ENCODE measurements around the gene SYNDIG1. TPM values are rescaled to one million over a fixed set of nuclear protein-coding genes. Genes with fewer than 3 reads are reported as not detected.

SYNDIG1 gene
- polyA plus RNA-seq, 2 of the 4 experiments (the other 2 are of a cell fraction): 0.96 to 2.6 TPM

DNA sequence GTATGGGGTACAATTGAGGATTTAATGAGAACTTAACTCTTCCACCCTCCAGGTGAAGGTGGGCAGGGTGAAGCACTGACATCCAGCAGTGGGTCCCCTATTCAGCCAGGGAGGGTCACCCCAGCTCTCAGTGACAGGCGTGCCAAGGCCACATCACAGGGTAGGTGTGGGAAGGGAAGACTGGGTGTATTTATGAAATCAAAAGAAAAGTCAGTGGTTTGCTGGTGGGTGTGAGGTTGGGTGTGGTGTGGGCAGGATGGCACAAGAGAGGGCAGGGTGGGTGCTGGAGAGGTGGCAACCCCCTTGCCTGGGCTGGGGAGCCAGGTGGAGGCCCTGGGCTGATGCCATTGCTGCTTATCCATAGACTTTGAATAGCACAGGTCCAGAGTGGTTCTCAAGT, 16.6 kb downstream of the SYNDIG1 start:
- ATAC-seq: no peak
- FAIRE-seq: no peak
- H3K4me2 ChIP-seq: no peak overlapping the region
- TF ChIP-seq HDAC2 (IDR thresholded peaks at IDR 0.05) (no peak), MAZ (IDR thresholded peaks at IDR 0.05; ENCODE audit: borderline replicate concordance, low read depth, low read length) (no peak)
- WGBS (ENCODE audit: missing lambda C conversion rate): 19% methylated on average over 1 of the region's 1 CpG
- no peaks in the 10 kb centered on the region for H3K9me3 ChIP-seq
- CTCF ChIA-PET: interaction anchor here (1.1 to 1.6 kb wide), 3 partner anchors 11 to 295 kb away, joined by 3 read pairs; no protein-coding TSS in a partner anchor
- no peak overlapping the region for H3K4me3 ChIP-seq
- POLR2A ChIA-PET: interaction anchor here (0.7 to 1.2 kb wide), 2 partner anchors 16 to 260 kb away, joined by 4 to 5 read pairs; partner anchors contain the start of gene SYNDIG1
- no peak for DNase-seq (ENCODE audit: low read depth in 1 of 2, low spot score in 1 of 2)
- no peak overlapping the region for H3K27ac ChIP-seq
- H3K4me1 ChIP-seq: no peaks in the 10 kb centered on the region

DNA sequence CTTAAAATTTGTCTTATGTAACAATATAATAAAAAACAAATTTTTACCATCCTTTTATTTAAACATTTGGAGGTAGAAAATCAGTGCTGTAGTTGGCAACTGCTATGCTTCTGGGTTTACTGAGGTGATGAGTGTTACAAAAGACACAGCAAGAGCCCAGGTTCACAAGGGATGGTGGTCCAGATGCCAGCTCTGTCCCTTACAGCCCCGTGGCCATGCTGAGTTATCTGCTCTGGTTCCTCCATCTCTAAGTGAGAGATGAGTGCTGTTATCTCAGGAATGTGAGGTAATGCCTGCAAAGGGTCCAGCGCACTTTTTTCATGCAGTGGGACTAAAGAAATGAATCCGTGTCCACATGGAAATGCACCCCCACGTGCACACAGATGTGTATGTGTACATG, 17.8 kb downstream of the SYNDIG1 start:
- no peak overlapping the region for H3K4me2 ChIP-seq
- H3K4me1 ChIP-seq: 0 out of 3 replicates have a peak, but pooled peaks cover 3% of the 10 kb centered on the region
- TF ChIP-seq ESRRA (IDR thresholded peaks at IDR 0.05; ENCODE audit: borderline replicate concordance, low read length): no peak
- no peak for TF ChIP-seq CBX8 (IDR thresholded peaks at IDR 0.05)
- no peak for TF ChIP-seq SREBF2 (IDR thresholded peaks at IDR 0.05)
- no peak for TF ChIP-seq HOXB13 (CRISPR knock-in tag; IDR thresholded peaks at IDR 0.05; ENCODE audit: low read depth)
- TF ChIP-seq RCOR1 (IDR thresholded peaks at IDR 0.05; ENCODE audit: low read depth, low read length): no peak
- TF ChIP-seq NPAS2 (CRISPR knock-in tag; IDR thresholded peaks at IDR 0.05; ENCODE audit: borderline replicate concordance): no peak
- TF ChIP-seq, protein P1, sequence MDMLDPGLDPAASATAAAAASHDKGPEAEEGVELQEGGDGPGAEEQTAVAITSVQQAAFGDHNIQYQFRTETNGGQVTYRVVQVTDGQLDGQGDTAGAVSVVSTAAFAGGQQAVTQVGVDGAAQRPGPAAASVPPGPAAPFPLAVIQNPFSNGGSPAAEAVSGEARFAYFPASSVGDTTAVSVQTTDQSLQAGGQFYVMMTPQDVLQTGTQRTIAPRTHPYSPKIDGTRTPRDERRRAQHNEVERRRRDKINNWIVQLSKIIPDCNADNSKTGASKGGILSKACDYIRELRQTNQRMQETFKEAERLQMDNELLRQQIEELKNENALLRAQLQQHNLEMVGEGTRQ (IDR thresholded peaks at IDR 0.05): no peak
- no peak for DNase-seq (ENCODE audit: low read depth in 1 of 2, low spot score in 1 of 2)
- ChIA-PET POLR2A (no interaction called here), CTCF (interaction anchor here (1.2 to 1.6 kb wide), 2 partner anchors 16 to 36 kb away, joined by 3 read pairs; no protein-coding TSS in a partner anchor)
- no peak for FAIRE-seq
- H3K27ac ChIP-seq: no peak overlapping the region
- H3K4me3 ChIP-seq: no peak overlapping the region
- no peak for ATAC-seq
- H3K9me3 ChIP-seq: no peaks in the 10 kb centered on the region
- WGBS (ENCODE audit: missing lambda C conversion rate): 47% methylated on average over 4 of the region's 4 CpGs

- H3K4me3 ChIP-seq: no peak overlapping the region
- H3K9me3 ChIP-seq: no peaks in the 10 kb centered on the region
- no peak overlapping the region for H3K4me2 ChIP-seq
- FAIRE-seq: no peak
- POLR2A ChIA-PET: no interaction called here
- no peak for TF ChIP-seq FOSL2 (IDR thresholded peaks at IDR 0.05)
- TF ChIP-seq FOSL2 (CRISPR knock-in tag; IDR thresholded peaks at IDR 0.05): no peak
- TF ChIP-seq ZNF302 (CRISPR knock-in tag; IDR thresholded peaks at IDR 0.05): no peak
- TF ChIP-seq GATA3 (IDR thresholded peaks at IDR 0.05; ENCODE audit: borderline replicate concordance): no peak
- TF ChIP-seq CTCF (IDR thresholded peaks at IDR 0.05): no peak
- no peak for TF ChIP-seq HOXA7 (CRISPR knock-in tag; IDR thresholded peaks at IDR 0.05)
- TF ChIP-seq CHD2 (IDR thresholded peaks at IDR 0.05; ENCODE audit: low read length, partially characterized antibody): no peak
- TF ChIP-seq HOXB13 (CRISPR knock-in tag; IDR thresholded peaks at IDR 0.05; ENCODE audit: low read depth): no peak
- no peak for TF ChIP-seq RARB (CRISPR knock-in tag; IDR thresholded peaks at IDR 0.05)
- TF ChIP-seq HOXB5 (CRISPR knock-in tag; IDR thresholded peaks at IDR 0.05): no peak
- no peak for TF ChIP-seq ZC3H11A (IDR thresholded peaks at IDR 0.05)
- no peak for TF ChIP-seq CHD4 (IDR thresholded peaks at IDR 0.05; ENCODE audit: borderline replicate concordance)
- TF ChIP-seq PHF8 (IDR thresholded peaks at IDR 0.05; ENCODE audit: borderline replicate concordance, low read depth): no peak
- TF ChIP-seq, protein P2, sequence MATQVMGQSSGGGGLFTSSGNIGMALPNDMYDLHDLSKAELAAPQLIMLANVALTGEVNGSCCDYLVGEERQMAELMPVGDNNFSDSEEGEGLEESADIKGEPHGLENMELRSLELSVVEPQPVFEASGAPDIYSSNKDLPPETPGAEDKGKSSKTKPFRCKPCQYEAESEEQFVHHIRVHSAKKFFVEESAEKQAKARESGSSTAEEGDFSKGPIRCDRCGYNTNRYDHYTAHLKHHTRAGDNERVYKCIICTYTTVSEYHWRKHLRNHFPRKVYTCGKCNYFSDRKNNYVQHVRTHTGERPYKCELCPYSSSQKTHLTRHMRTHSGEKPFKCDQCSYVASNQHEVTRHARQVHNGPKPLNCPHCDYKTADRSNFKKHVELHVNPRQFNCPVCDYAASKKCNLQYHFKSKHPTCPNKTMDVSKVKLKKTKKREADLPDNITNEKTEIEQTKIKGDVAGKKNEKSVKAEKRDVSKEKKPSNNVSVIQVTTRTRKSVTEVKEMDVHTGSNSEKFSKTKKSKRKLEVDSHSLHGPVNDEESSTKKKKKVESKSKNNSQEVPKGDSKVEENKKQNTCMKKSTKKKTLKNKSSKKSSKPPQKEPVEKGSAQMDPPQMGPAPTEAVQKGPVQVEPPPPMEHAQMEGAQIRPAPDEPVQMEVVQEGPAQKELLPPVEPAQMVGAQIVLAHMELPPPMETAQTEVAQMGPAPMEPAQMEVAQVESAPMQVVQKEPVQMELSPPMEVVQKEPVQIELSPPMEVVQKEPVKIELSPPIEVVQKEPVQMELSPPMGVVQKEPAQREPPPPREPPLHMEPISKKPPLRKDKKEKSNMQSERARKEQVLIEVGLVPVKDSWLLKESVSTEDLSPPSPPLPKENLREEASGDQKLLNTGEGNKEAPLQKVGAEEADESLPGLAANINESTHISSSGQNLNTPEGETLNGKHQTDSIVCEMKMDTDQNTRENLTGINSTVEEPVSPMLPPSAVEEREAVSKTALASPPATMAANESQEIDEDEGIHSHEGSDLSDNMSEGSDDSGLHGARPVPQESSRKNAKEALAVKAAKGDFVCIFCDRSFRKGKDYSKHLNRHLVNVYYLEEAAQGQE (IDR thresholded peaks at IDR 0.05): no peak
- no peak for TF ChIP-seq FOSB (CRISPR knock-in tag; IDR thresholded peaks at IDR 0.05)
- CTCF ChIA-PET: interaction anchor here (1.0 to 1.2 kb wide), 2 partner anchors 15 to 612 kb away, joined by 3 read pairs; no protein-coding TSS in a partner anchor
- 0 out of 3 replicates have a peak, but pooled peaks cover 6% of the 10 kb centered on the region for H3K4me1 ChIP-seq
- no peak overlapping the region for H3K27ac ChIP-seq
- ATAC-seq: no peak
- 66% methylated on average over 7 of the region's 7 CpGs for WGBS (ENCODE audit: missing lambda C conversion rate)
- DNase-seq (ENCODE audit: low read depth in 1 of 2, low spot score in 1 of 2): no peak
Measured at GRCh38 chr20:24487648-24488047, 18.2 kb downstream of the SYNDIG1 start.
